A673 (cell line): ENCODE measurements around the gene HBS1L.

ENCODE experiments used
- CTCF ChIP-seq: fragments of 300-800, 200-600 bp; sonication (generic); conservative IDR thresholded peaks from 2 replicates; pipeline ENCODE4 v1.5.1; 2017; ENCODE audit warnings: low read depth, mild to moderate bottlenecking, antibody characterized with exemption, low read length, moderate library complexity, mixed read lengths
- EZH2 ChIP-seq: fragments of 200-600 bp; sonication (generic); IDR thresholded peaks from 2 replicates; pipeline ENCODE4 v1.6.1; 2017; ENCODE audit warnings: borderline replicate concordance, low read depth, mild to moderate bottlenecking, mixed read lengths, antibody characterized with exemption, low read length; ENCODE audit not compliant: poor library complexity, severe bottlenecking

GRCh38 chr6:135092724-135093123 lies 38.1 kb upstream of the HBS1L start:
- TF ChIP-seq CTCF = no peak
- TF ChIP-seq EZH2 = no peak
